Uterus (tissue), 2 donors: ENCODE measurements around the gene RASGRP1.

ENCODE experiments used
- POLR2A ChIP-seq, 2 donors: fragments of 450-650 bp; IDR thresholded peaks; one replicate each; pipeline ENCODE4 v1.6.1; 2016; ENCODE audit warnings: antibody characterized with exemption in 2 of 2, mild to moderate bottlenecking in 1 of 2, moderate library complexity in 1 of 2
- TF ChIP-seq, protein P1 (sequence below), 4 experiments: fragments of 200-600 bp in 2 of 4; fragments of 450-650 bp in 2 of 4; sonication (generic) in 2 of 4; IDR thresholded peaks; one replicate each; pipeline ENCODE4 v1.5.1; 2016 to 2019; ENCODE audit warnings: antibody characterized with exemption in 4 of 4, mild to moderate bottlenecking in 2 of 4, moderate library complexity in 1 of 4

DNA sequence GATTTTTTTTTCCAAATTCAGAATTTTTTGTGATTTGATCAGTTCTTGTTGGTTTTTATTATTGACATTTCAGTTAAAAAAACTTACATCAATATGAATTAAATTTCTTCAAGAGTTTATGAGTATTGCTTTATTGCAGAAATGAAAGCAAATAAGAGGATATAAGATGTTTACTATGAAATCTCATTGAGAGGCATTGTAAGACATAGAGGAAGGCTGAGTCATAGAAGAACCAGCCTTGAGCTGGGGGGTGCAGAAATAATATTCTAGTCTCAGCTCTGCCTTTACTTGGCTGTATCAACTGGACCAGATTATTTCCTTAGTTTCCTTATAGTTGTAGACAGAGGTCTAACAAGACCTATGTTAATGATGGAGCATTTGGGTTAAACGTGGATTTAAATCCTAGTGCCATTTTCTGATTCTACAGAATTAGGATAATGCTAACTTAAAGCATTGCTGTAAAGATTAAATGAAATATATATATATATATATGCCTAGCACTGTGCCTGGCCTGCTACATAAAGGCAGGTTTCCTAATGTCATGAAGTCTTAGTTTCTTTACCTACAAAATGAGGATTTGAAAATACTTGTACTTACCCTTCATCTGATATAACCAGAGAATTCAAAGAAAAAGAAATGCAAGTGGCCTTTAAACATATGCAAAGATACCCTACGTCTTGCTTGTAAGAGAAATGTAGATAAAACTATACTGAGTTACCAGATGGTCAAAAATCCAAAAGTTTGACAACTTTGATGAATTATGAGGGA lies 103.4 kb downstream of the RASGRP1 start:
- TF ChIP-seq, protein P1, sequence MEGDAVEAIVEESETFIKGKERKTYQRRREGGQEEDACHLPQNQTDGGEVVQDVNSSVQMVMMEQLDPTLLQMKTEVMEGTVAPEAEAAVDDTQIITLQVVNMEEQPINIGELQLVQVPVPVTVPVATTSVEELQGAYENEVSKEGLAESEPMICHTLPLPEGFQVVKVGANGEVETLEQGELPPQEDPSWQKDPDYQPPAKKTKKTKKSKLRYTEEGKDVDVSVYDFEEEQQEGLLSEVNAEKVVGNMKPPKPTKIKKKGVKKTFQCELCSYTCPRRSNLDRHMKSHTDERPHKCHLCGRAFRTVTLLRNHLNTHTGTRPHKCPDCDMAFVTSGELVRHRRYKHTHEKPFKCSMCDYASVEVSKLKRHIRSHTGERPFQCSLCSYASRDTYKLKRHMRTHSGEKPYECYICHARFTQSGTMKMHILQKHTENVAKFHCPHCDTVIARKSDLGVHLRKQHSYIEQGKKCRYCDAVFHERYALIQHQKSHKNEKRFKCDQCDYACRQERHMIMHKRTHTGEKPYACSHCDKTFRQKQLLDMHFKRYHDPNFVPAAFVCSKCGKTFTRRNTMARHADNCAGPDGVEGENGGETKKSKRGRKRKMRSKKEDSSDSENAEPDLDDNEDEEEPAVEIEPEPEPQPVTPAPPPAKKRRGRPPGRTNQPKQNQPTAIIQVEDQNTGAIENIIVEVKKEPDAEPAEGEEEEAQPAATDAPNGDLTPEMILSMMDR (IDR thresholded peaks at IDR 0.05) = no peak
- no peak for TF ChIP-seq POLR2A (IDR thresholded peaks at IDR 0.05)
